ENCODE results near the gene BCAS3.
"Not testable (repeated sequence)": the region's sequence is repeated elsewhere in the genome, so short reads cannot be mapped to it uniquely, and the experiment has no call there.

Gene BCAS3

DNA sequence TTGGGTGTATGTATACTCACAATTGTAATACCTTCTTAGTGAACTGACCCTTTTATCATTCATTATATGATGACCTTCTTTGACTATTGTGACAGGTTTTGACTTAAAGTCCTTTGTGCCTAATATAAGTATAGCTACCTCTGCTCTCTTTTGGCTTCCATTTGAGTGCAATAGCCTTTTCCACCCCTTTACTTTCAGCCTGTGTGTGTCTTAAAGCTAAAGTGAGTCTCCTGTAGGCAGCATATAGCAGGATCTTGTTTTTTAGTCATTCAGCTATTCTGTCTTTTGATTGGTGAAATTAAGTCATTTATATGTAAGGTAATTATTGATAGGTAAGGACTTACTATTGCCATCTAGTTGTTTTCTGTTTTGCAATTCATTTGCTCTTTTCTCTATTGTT, 758.6 kb downstream of the BCAS3 start:
- Mint-ChIP-seq H3K4me1 (peaks cover 2% of the 10 kb centered on the region), H3K9me3 (peaks cover 62% of the 10 kb centered on the region), H3K36me3 (ENCODE audit: low read depth) (peaks cover 32% of the 10 kb centered on the region), H3K4me3 (no peak overlapping the region), H3K27me3 (ENCODE audit: low read depth, poor library complexity) (peaks cover 11% of the 10 kb centered on the region), H3K27ac (no peak overlapping the region)
- DNase-seq: no peak
- TF ChIP-seq, protein P1, sequence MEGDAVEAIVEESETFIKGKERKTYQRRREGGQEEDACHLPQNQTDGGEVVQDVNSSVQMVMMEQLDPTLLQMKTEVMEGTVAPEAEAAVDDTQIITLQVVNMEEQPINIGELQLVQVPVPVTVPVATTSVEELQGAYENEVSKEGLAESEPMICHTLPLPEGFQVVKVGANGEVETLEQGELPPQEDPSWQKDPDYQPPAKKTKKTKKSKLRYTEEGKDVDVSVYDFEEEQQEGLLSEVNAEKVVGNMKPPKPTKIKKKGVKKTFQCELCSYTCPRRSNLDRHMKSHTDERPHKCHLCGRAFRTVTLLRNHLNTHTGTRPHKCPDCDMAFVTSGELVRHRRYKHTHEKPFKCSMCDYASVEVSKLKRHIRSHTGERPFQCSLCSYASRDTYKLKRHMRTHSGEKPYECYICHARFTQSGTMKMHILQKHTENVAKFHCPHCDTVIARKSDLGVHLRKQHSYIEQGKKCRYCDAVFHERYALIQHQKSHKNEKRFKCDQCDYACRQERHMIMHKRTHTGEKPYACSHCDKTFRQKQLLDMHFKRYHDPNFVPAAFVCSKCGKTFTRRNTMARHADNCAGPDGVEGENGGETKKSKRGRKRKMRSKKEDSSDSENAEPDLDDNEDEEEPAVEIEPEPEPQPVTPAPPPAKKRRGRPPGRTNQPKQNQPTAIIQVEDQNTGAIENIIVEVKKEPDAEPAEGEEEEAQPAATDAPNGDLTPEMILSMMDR (IDR thresholded peaks at IDR 0.05): no peak

DNA sequence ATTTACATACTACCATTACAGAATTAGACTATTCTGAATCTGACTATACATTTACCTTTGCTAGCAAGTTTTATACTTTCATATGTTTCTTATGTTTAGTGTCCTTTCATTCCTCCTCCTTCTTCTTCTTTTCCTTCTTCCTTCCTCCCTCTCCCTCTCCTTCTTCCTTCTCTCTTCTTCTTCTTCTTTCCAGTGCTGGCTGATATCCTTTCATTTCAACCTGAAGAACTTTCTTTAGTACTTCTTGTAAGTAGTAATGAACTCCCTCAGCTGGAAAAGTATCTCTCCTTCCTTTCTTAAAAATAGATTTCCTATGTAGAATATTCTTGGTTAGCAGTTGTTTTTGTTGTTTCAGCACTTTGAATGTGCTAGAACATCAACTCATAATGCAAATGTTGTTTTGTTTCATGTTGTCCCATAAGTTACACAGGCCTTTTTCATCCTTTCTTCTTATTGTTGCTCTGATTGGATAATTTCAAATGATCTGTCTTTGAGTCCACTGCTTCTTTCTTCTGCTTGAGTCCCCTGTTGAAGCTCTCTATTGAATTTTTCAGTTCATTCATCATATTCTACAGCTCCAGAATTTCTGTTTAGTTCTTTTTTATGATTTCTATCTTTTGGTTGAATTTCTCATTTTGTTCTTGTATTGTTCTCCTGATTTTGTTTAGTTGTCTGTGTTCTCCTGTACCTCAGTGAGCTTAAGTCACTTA, 759.5 kb downstream of the BCAS3 start:
- Mint-ChIP-seq H3K36me3 (ENCODE audit: low read depth) (peaks cover 38% of the 10 kb centered on the region), H3K27me3 (ENCODE audit: low read depth, poor library complexity) (peaks cover 11% of the 10 kb centered on the region), H3K9me3 (peaks cover 68% of the 10 kb centered on the region), H3K4me3 (no peak overlapping the region), H3K27ac (no peak overlapping the region), H3K4me1 (peaks cover 7% of the 10 kb centered on the region)
- no peak for DNase-seq
- TF ChIP-seq, protein P1 (IDR thresholded peaks at IDR 0.05): no peak

DNA sequence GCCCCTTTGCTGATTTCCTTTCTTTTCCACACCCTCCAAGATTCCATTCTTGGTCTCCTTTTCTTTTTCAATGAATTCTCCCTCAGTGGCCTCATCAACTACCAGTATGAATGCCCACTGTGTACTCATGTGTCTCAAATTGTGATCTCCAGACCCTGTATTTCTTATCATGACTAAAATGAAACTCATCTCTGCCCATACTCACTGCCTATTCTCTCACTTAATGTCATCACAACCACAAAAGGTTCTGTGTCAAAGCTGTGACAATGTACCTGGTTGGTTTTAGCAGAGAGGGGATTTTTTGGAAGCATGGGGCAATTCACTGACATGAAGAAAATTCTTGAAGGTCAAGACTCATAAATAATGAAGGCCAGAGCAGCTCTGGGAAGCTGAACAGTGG, 763.0 kb downstream of the BCAS3 start:
- no peak for DNase-seq
- TF ChIP-seq, protein P1 (IDR thresholded peaks at IDR 0.05): no peak
- H3K4me3 Mint-ChIP-seq: no peak overlapping the region
- peaks cover 35% of the 10 kb centered on the region for H3K36me3 Mint-ChIP-seq (ENCODE audit: low read depth)
- H3K27me3 Mint-ChIP-seq (ENCODE audit: low read depth, poor library complexity): peaks cover 22% of the 10 kb centered on the region
- peaks cover 49% of the 10 kb centered on the region for H3K9me3 Mint-ChIP-seq
- no peak overlapping the region for H3K27ac Mint-ChIP-seq
- H3K4me1 Mint-ChIP-seq: peaks cover 35% of the 10 kb centered on the region

DNA sequence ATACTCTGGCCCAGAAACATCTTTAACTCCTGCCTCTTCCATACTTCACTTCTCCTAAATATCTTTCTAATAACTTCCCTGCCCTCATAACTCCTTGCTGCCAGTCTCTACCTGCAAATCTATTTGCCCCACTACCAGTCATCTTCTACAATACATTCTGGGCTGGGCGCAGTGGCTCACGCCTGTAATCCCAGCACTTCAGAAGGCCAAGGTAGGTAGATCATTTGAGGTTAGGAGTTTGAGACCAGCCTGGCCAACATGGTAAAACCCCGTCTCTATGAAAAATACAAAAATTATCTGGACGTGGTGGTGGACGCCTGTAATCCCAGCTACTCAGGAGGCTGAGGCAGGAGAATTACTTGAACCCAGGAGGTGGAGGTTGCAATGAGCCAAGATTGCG, 763.9 kb downstream of the BCAS3 start:
- not testable (repeated sequence) for H3K27ac Mint-ChIP-seq, DNase-seq, H3K4me3 Mint-ChIP-seq
- Mint-ChIP-seq H3K27me3 (ENCODE audit: low read depth, poor library complexity) (peaks cover 20% of the 10 kb centered on the region), H3K9me3 (peaks cover 41% of the 10 kb centered on the region), H3K36me3 (ENCODE audit: low read depth) (peaks cover 35% of the 10 kb centered on the region), H3K4me1 (peaks cover 35% of the 10 kb centered on the region)

DNA sequence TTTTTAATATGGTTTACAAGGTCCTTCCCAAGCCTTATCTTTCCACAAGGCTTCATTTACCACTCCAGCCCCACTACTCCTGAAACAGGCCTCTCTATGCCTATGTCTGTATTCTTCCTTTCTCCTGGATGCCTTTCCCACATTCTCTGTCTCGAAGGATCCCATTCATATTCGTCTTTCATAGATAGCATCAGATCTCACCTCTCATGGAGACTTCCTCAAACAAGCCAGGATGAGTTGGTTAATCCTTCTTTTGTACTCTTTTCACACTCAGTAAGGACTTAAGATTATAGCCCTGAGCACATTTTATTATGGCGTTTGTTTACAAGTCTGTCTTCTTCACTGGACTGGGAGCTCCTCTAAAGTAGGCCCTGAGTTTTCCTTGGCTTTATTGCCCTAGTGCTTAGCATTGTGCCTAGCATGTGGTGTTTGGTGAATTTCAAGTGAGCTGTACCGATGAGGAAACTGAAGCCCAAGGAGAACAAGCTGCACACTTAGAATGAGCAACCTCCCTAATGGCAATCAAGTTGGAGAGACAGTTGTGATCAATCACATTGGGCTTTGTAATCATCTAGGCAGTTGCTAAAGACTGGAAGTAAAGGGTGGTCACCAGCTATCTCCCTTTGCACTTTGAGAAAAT, 764.6 kb downstream of the BCAS3 start:
- peaks cover 35% of the 10 kb centered on the region for H3K4me1 Mint-ChIP-seq
- peaks cover 32% of the 10 kb centered on the region for H3K36me3 Mint-ChIP-seq (ENCODE audit: low read depth)
- TF ChIP-seq, protein P1 (IDR thresholded peaks at IDR 0.05): no peak
- H3K27ac Mint-ChIP-seq: no peak overlapping the region
- H3K9me3 Mint-ChIP-seq: peaks cover 37% of the 10 kb centered on the region
- DNase-seq: no peak
- H3K4me3 Mint-ChIP-seq: peak overlapping the region; percentile 1
- peaks cover 26% of the 10 kb centered on the region for H3K27me3 Mint-ChIP-seq (ENCODE audit: low read depth, poor library complexity)

Measured in nephron progenitor cell (in vitro differentiated cells).